ENCODE measurements around the gene NEMP2. TPM values are rescaled to one million over a fixed set of nuclear protein-coding genes. Genes with fewer than 3 reads are reported as not detected.

Gene NEMP2
- total and polyA plus RNA-seq, 4 donors = 0.67 to 6.1 (median 2.8) TPM

DNA sequence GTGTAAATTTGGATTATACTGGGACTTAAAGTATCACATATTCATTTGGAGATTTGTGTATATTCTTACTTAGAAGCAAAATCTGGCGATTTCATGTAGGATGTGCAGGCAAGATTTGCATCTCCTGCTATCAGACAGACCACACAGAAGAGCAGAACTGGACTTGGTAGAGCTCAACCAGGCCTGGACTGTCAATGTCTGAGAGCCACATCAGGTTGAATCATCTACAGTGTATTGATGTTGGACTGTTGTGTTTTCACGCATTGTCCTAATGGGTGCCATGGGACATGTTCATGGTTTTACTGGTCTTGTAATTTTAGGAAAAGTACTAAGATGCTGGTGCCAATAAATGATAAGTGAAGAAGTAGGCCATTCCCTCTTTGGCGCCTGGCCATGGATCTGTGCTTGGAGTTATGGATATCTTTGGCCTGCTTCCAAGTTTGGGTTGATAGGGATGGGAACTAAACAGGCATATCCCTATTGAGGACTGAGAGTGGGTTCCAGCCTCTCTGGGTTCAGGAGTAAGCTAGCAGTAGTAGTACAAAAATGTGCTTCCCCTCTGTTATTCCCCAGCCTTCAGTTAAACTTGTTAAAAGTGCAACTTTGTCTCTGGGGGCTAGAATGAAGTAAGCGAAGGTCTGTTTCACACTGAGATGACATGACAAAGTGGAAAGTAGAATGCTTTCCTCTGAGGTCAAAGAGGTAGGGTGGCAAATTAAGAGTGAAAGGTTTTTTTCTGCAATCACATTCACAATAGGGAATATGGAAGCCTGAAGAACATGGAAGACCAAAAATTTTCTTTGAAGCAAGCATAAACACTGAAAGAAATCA is 49.2 kb upstream of the NEMP2 start:
- Histone ChIP-seq H3K27me3 (ENCODE audit: control insufficient read depth in 4 of 4, insufficient read depth in 4 of 4, low read length in 3 of 4) (no peaks in the 10 kb centered on the region), H3K36me3 (ENCODE audit: control insufficient read depth in 4 of 4, insufficient read depth in 3 of 4, low read depth in 1 of 4, low read length in 3 of 4) (no peaks in the 10 kb centered on the region), H3K27ac (ENCODE audit: low read depth in 1 of 2, low read length in 2 of 2) (no peak overlapping the region), H3K4me3 (ENCODE audit: low read depth in 1 of 3, low read length in 3 of 3) (no peak overlapping the region), H3K9ac (ENCODE audit: low read depth in 1 of 2, low read length in 2 of 2) (no peak overlapping the region), H3K9me3 (ENCODE audit: control insufficient read depth in 4 of 4, low read length in 3 of 4) (no peaks in the 10 kb centered on the region), H3K4me1 (ENCODE audit: control insufficient read depth in 4 of 4, insufficient read depth in 4 of 4, low read length in 3 of 4) (no peaks in the 10 kb centered on the region)
- no peak for DNase-seq (ENCODE audit: low spot score)
- TF ChIP-seq RXRA (IDR thresholded peaks at IDR 0.05) (no peak), JUND (IDR thresholded peaks at IDR 0.05) (no peak), FOXA1 (IDR thresholded peaks at IDR 0.05) (no peak), HNF4G (IDR thresholded peaks at IDR 0.05) (no peak)
- TF ChIP-seq, protein P1, sequence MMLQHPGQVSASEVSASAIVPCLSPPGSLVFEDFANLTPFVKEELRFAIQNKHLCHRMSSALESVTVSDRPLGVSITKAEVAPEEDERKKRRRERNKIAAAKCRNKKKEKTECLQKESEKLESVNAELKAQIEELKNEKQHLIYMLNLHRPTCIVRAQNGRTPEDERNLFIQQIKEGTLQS (IDR thresholded peaks at IDR 0.05) = no peak
- TF ChIP-seq, protein P2, sequence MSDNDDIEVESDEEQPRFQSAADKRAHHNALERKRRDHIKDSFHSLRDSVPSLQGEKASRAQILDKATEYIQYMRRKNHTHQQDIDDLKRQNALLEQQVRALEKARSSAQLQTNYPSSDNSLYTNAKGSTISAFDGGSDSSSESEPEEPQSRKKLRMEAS (IDR thresholded peaks at IDR 0.05) = no peak
- 91% methylated on average over 4 of the region's 4 CpGs for WGBS

GRCh38 chr2:190582736-190583506 is 48.4 kb upstream of the NEMP2 start:
- Histone ChIP-seq H3K27me3 (ENCODE audit: control insufficient read depth in 4 of 4, insufficient read depth in 4 of 4, low read length in 3 of 4) (no peaks in the 10 kb centered on the region), H3K4me3 (ENCODE audit: low read depth in 1 of 3, low read length in 3 of 3) (no peak overlapping the region), H3K9ac (ENCODE audit: low read depth in 1 of 2, low read length in 2 of 2) (no peak overlapping the region), H3K9me3 (ENCODE audit: control insufficient read depth in 4 of 4, low read length in 3 of 4) (no peaks in the 10 kb centered on the region), H3K27ac (ENCODE audit: low read depth in 1 of 2, low read length in 2 of 2) (no peak overlapping the region), H3K4me1 (ENCODE audit: control insufficient read depth in 4 of 4, insufficient read depth in 4 of 4, low read length in 3 of 4) (no peaks in the 10 kb centered on the region), H3K36me3 (ENCODE audit: control insufficient read depth in 4 of 4, insufficient read depth in 3 of 4, low read depth in 1 of 4, low read length in 3 of 4) (no peaks in the 10 kb centered on the region)
- no peak for TF ChIP-seq YY1 (IDR thresholded peaks at IDR 0.05)
- no peak for TF ChIP-seq HNF4A (conservative IDR thresholded peaks at IDR 0.05)
- TF ChIP-seq, protein P2 (IDR thresholded peaks at IDR 0.05) = no peak
- TF ChIP-seq, protein P3, sequence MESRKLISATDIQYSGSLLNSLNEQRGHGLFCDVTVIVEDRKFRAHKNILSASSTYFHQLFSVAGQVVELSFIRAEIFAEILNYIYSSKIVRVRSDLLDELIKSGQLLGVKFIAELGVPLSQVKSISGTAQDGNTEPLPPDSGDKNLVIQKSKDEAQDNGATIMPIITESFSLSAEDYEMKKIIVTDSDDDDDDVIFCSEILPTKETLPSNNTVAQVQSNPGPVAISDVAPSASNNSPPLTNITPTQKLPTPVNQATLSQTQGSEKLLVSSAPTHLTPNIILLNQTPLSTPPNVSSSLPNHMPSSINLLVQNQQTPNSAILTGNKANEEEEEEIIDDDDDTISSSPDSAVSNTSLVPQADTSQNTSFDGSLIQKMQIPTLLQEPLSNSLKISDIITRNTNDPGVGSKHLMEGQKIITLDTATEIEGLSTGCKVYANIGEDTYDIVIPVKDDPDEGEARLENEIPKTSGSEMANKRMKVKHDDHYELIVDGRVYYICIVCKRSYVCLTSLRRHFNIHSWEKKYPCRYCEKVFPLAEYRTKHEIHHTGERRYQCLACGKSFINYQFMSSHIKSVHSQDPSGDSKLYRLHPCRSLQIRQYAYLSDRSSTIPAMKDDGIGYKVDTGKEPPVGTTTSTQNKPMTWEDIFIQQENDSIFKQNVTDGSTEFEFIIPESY (IDR thresholded peaks at IDR 0.05) = no peak
- TF ChIP-seq NR2F2 (IDR thresholded peaks at IDR 0.05) = no peak
- TF ChIP-seq EGR1 (IDR thresholded peaks at IDR 0.05; ENCODE audit: low read depth in 2 of 2) = no peak
- TF ChIP-seq GABPA (IDR thresholded peaks at IDR 0.05 in 1 of 2, conservative IDR thresholded peaks at IDR 0.05 in 1 of 2) = no peak
- no peak for TF ChIP-seq JUND (IDR thresholded peaks at IDR 0.05)
- no peak for TF ChIP-seq SP1 (IDR thresholded peaks at IDR 0.05)
- TF ChIP-seq RXRA (IDR thresholded peaks at IDR 0.05) = no peak
- no peak for DNase-seq (ENCODE audit: low spot score)
- WGBS = 89% methylated on average over 6 of the region's 6 CpGs

- no peak overlapping the region for H3K4me3 ChIP-seq (ENCODE audit: low read depth in 1 of 3, low read length in 3 of 3)
- H3K4me1 ChIP-seq (ENCODE audit: control insufficient read depth in 4 of 4, insufficient read depth in 4 of 4, low read length in 3 of 4) = no peaks in the 10 kb centered on the region
- H3K27me3 ChIP-seq (ENCODE audit: control insufficient read depth in 4 of 4, insufficient read depth in 4 of 4, low read length in 3 of 4) = no peaks in the 10 kb centered on the region
- no peak overlapping the region for H3K27ac ChIP-seq (ENCODE audit: low read depth in 1 of 2, low read length in 2 of 2)
- TF ChIP-seq, protein P1 (IDR thresholded peaks at IDR 0.05) = no peak
- TF ChIP-seq FOXA1 (IDR thresholded peaks at IDR 0.05) = no peak
- no peak for TF ChIP-seq FOXA2 (IDR thresholded peaks at IDR 0.05)
- TF ChIP-seq SP1 (IDR thresholded peaks at IDR 0.05) = no peak
- TF ChIP-seq YY1 (IDR thresholded peaks at IDR 0.05) = no peak
- no peak for TF ChIP-seq REST (IDR thresholded peaks at IDR 0.05)
- no peak for TF ChIP-seq HNF4A (conservative IDR thresholded peaks at IDR 0.05)
- no peak for TF ChIP-seq JUND (IDR thresholded peaks at IDR 0.05)
- no peak for TF ChIP-seq GABPA (IDR thresholded peaks at IDR 0.05 in 1 of 2, conservative IDR thresholded peaks at IDR 0.05 in 1 of 2)
- TF ChIP-seq TAF1 (conservative IDR thresholded peaks at IDR 0.05) = no peak
- DNase-seq (ENCODE audit: low spot score) = no peak
- 95% methylated on average over 3 of the region's 3 CpGs for WGBS
- H3K9me3 ChIP-seq (ENCODE audit: control insufficient read depth in 4 of 4, low read length in 3 of 4) = no peaks in the 10 kb centered on the region
- H3K36me3 ChIP-seq (ENCODE audit: control insufficient read depth in 4 of 4, insufficient read depth in 3 of 4, low read depth in 1 of 4, low read length in 3 of 4) = no peaks in the 10 kb centered on the region
- H3K9ac ChIP-seq (ENCODE audit: low read depth in 1 of 2, low read length in 2 of 2) = no peak overlapping the region
These were observed 47.5 kb upstream of the NEMP2 start for GRCh38 chr2:190582019-190582418.
